ENCODE measurements around the gene UFSP1.
"Not testable (repeated sequence)": the region's sequence is repeated elsewhere in the genome, so short reads cannot be mapped to it uniquely, and the experiment has no call there.

The UFSP1 gene

GRCh38 chr7:100888988-100889750, at the start of gene UFSP1:
Gene UFSP1 (minus strand): TSS chr7:100889715. CDS start chr7:100889271, 444 bp downstream.
- DNase-seq (ENCODE audit: extremely low read depth in 1 of 2, low read depth in 1 of 2): no peak

GRCh38 chr7:100936167-100936566, 46.7 kb upstream of the UFSP1 start:
- DNase-seq (ENCODE audit: extremely low read depth in 1 of 2, low read depth in 1 of 2): not testable (repeated sequence)

GRCh38 chr7:100935381-100935780, 45.9 kb upstream of the UFSP1 start:
- DNase-seq (ENCODE audit: extremely low read depth in 1 of 2, low read depth in 1 of 2): not testable (repeated sequence)

- no peak for DNase-seq (ENCODE audit: extremely low read depth in 1 of 2, low read depth in 1 of 2)
Observed at GRCh38 chr7:100933734-100934133, 44.2 kb upstream of the UFSP1 start.

GRCh38 chr7:100929808-100930174, 40.3 kb upstream of the UFSP1 start:
- DNase-seq (ENCODE audit: extremely low read depth in 1 of 2, low read depth in 1 of 2): no peak

- DNase-seq (ENCODE audit: extremely low read depth in 1 of 2, low read depth in 1 of 2): not testable (repeated sequence)
Observed at GRCh38 chr7:100923616-100924015, 34.1 kb upstream of the UFSP1 start.

- DNase-seq (ENCODE audit: extremely low read depth in 1 of 2, low read depth in 1 of 2): no peak
Observed at GRCh38 chr7:100921039-100921438, 31.5 kb upstream of the UFSP1 start.

GRCh38 chr7:100919779-100920437, 30.4 kb upstream of the UFSP1 start:
- not testable (repeated sequence) for DNase-seq (ENCODE audit: extremely low read depth in 1 of 2, low read depth in 1 of 2)

GRCh38 chr7:100919335-100919734, 29.8 kb upstream of the UFSP1 start:
- DNase-seq (ENCODE audit: extremely low read depth in 1 of 2, low read depth in 1 of 2): not testable (repeated sequence)

- DNase-seq (ENCODE audit: extremely low read depth in 1 of 2, low read depth in 1 of 2): no peak
Observed at GRCh38 chr7:100914879-100915447, 25.4 kb upstream of the UFSP1 start.

- no peak for DNase-seq (ENCODE audit: extremely low read depth in 1 of 2, low read depth in 1 of 2)
Observed at GRCh38 chr7:100914208-100914878, 24.8 kb upstream of the UFSP1 start.

GRCh38 chr7:100911484-100911883, 22.0 kb upstream of the UFSP1 start:
- DNase-seq (ENCODE audit: extremely low read depth in 1 of 2, low read depth in 1 of 2): no peak

- DNase-seq (ENCODE audit: extremely low read depth in 1 of 2, low read depth in 1 of 2): not testable (repeated sequence)
Observed at GRCh38 chr7:100910443-100910842, 20.9 kb upstream of the UFSP1 start.

- DNase-seq (ENCODE audit: extremely low read depth in 1 of 2, low read depth in 1 of 2): no peak
Observed at GRCh38 chr7:100908512-100908911, 19.0 kb upstream of the UFSP1 start.

- DNase-seq (ENCODE audit: extremely low read depth in 1 of 2, low read depth in 1 of 2): no peak
Observed at GRCh38 chr7:100902638-100903037, 13.1 kb upstream of the UFSP1 start.

- no peak for DNase-seq (ENCODE audit: extremely low read depth in 1 of 2, low read depth in 1 of 2)
Observed at GRCh38 chr7:100901921-100902332, 12.4 kb upstream of the UFSP1 start.

GRCh38 chr7:100900978-100901377, 11.5 kb upstream of the UFSP1 start:
- DNase-seq (ENCODE audit: extremely low read depth in 1 of 2, low read depth in 1 of 2): no peak

GRCh38 chr7:100899432-100899831, 9.9 kb upstream of the UFSP1 start:
- DNase-seq (ENCODE audit: extremely low read depth in 1 of 2, low read depth in 1 of 2): no peak

- DNase-seq (ENCODE audit: extremely low read depth in 1 of 2, low read depth in 1 of 2): no peak
Observed at GRCh38 chr7:100897772-100898454, 8.4 kb upstream of the UFSP1 start.

GRCh38 chr7:100896732-100897608, 7.5 kb upstream of the UFSP1 start:
- DNase-seq (ENCODE audit: extremely low read depth in 1 of 2, low read depth in 1 of 2): no peak
